Adrenal gland (tissue), 5 donors: ENCODE data around the gene MORN1.

Experiments
- POLR2A ChIP-seq, 2 donors: fragments of 450-650 bp; IDR thresholded peaks; one replicate each; pipeline ENCODE4 v1.6.1; 2017; ENCODE audit warnings: antibody characterized with exemption in 2 of 2, mild to moderate bottlenecking in 2 of 2, moderate library complexity in 1 of 2
- TF ChIP-seq, protein P1 (sequence below), 6 experiments: fragments of 450-650 bp in 4 of 6; fragments of 200-600 bp in 2 of 6; sonication (generic) in 1 of 6; IDR thresholded peaks; 1 replicate in 5 of 6; 2 replicates in 1 of 6; pipeline versions ENCODE4 v1.5.1 to v1.8.0; 2016 to 2021; ENCODE audit warnings: antibody characterized with exemption in 6 of 6, mild to moderate bottlenecking in 2 of 6, moderate library complexity in 1 of 6
- donor health status: DM: no; HTN: no; CAD: no.

DNA sequence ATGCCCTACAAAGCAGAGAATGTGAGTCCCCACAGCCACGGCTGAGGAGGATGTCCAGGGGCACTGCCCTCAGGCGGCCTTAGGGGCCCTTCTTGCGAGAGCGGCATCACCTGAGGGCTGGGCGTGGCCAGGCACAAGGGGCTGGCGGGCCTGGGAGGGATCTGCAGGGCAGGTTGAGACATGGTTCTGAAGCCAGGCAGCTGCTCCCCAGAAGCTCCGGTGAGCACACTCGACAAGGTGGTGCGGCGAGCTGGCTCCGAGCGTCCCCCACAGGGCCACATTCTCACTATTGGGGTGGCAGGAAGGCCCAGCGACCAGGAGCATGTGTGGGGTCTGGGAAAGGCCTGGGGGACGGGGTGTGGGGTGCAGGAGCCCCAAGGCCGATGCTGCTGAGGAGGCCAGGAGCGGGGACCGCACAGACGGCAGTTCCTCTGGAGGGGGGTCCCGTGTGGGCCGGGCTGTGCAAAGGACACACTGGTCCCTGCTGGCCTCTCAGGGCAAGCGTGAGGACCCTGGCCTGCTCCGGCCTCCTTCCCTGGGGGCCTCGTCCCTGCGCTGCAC is 47.2 kb downstream of the MORN1 start:
- TF ChIP-seq, protein P1, sequence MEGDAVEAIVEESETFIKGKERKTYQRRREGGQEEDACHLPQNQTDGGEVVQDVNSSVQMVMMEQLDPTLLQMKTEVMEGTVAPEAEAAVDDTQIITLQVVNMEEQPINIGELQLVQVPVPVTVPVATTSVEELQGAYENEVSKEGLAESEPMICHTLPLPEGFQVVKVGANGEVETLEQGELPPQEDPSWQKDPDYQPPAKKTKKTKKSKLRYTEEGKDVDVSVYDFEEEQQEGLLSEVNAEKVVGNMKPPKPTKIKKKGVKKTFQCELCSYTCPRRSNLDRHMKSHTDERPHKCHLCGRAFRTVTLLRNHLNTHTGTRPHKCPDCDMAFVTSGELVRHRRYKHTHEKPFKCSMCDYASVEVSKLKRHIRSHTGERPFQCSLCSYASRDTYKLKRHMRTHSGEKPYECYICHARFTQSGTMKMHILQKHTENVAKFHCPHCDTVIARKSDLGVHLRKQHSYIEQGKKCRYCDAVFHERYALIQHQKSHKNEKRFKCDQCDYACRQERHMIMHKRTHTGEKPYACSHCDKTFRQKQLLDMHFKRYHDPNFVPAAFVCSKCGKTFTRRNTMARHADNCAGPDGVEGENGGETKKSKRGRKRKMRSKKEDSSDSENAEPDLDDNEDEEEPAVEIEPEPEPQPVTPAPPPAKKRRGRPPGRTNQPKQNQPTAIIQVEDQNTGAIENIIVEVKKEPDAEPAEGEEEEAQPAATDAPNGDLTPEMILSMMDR (IDR thresholded peaks at IDR 0.05) = no peak
- no peak for TF ChIP-seq POLR2A (IDR thresholded peaks at IDR 0.05)
